H1 (cell line): ENCODE data around the gene OPCML. TPM values are rescaled to one million over a fixed set of nuclear protein-coding genes. Genes with fewer than 3 reads are reported as not detected.

Source experiments
- BACH1 ChIP-seq: IDR thresholded peaks from 2 replicates; pipeline ENCODE4 v1.6.1; 2012; ENCODE audit warnings: low read length, improper control_type of control experiment
- CEBPB ChIP-seq: IDR thresholded peaks from 2 replicates; pipeline ENCODE4 v1.6.1; 2012; ENCODE audit warnings: low read depth, low read length
- CHD7 ChIP-seq: fragments of 300-600 bp; sonication (generic); IDR thresholded peaks from 2 replicates; pipeline ENCODE4 v1.7.1; 2012; ENCODE audit warnings: low read length, moderate library complexity, mild to moderate bottlenecking, inconsistent platforms; ENCODE audit not compliant: insufficient replicate concordance
- CTCF ChIP-seq, 3 experiments: IDR thresholded peaks; 1 replicate in 2 of 3; 2 replicates in 1 of 3; pipeline versions ENCODE4 v1.5.1 to v1.6.1; 2011; ENCODE audit warnings: low read length in 3 of 3, mild to moderate bottlenecking in 3 of 3, inconsistent platforms in 2 of 3, low read depth in 1 of 3, moderate library complexity in 1 of 3; ENCODE audit not compliant: insufficient read depth in 1 of 3; ENCODE audit errors: control extremely low read depth in 1 of 3
- FOSL1 ChIP-seq: IDR thresholded peaks from 2 replicates; pipeline ENCODE4 v1.6.1; 2011; ENCODE audit warnings: mild to moderate bottlenecking, low read depth, low read length, moderate library complexity; ENCODE audit not compliant: insufficient read depth
- GTF2F1 ChIP-seq: IDR thresholded peaks from 2 replicates; pipeline ENCODE4 v1.6.1; 2012; ENCODE audit warnings: low read depth, low read length, improper control_type of control experiment, borderline replicate concordance
- RAD21 ChIP-seq, 2 experiments: IDR thresholded peaks in 1 of 2; conservative IDR thresholded peaks in 1 of 2; 2 replicates each; pipeline ENCODE4 v1.6.1; 2011; ENCODE audit warnings: low read depth in 2 of 2, low read length in 2 of 2, improper control_type of control experiment in 1 of 2, inconsistent platforms in 1 of 2, mild to moderate bottlenecking in 1 of 2, moderate library complexity in 1 of 2
- SIX5 ChIP-seq: IDR thresholded peaks from 2 replicates; pipeline ENCODE4 v1.6.1; 2011; ENCODE audit warnings: mild to moderate bottlenecking, low read depth, low read length
- SP1 ChIP-seq: IDR thresholded peaks from 2 replicates; pipeline ENCODE4 v1.6.1; 2011; ENCODE audit warnings: low read depth, low read length
- TBP ChIP-seq: IDR thresholded peaks from 2 replicates; pipeline ENCODE4 v1.6.1; 2011; ENCODE audit warnings: low read depth, low read length, improper control_type of control experiment
- polyA plus RNA-seq, 7 experiments: library from polyadenylated mRNA; depleted of rRNA in 3 of 7; stranded (reverse) in 5 of 7; unstranded in 2 of 7; fragments of >200 nt in 5 of 7; fragments of 200-250 nt in 2 of 7; gene quantifications; 1 replicate in 5 of 7; 2 replicates in 1 of 7; 4 replicates in 1 of 7; pipeline versions ENCODE4 v1.2.1 to v1.2.3, GENCODE V29; 2011 to 2013; ENCODE audit warnings: missing spikeins in 2 of 7, mixed read lengths in 2 of 7
- total RNA-seq: library from RNA; stranded (reverse); fragmentation: NEBNext Ultra II Directional; extraction: Animal tissue kit (Norgen Biotek cat#: 25700); gene quantifications from 2 replicates; pipeline ENCODE4 v1.2.1, GENCODE V29; 2021

OPCML gene
- total and polyA plus RNA-seq, 2 of the 8 experiments (the other 6 are each of a cell fraction or from before 2014, with no cell fraction given) = 2.3 to 3.1 TPM

- no peak for TF ChIP-seq CHD7
- TF ChIP-seq SIX5 = no peak
- TF ChIP-seq CTCF (IDR thresholded peaks at IDR 0.05; ENCODE audit: control extremely low read depth in 1 of 3, insufficient read depth in 1 of 3, low read depth in 1 of 3, low read length in 3 of 3) = no peak
- TF ChIP-seq RAD21 (IDR thresholded peaks at IDR 0.05 in 1 of 2, conservative IDR thresholded peaks at IDR 0.05 in 1 of 2; ENCODE audit: low read depth in 2 of 2, low read length in 2 of 2) = no peak
- TF ChIP-seq CEBPB = no peak
- no peak for TF ChIP-seq TBP
- TF ChIP-seq GTF2F1 = no peak
- TF ChIP-seq SP1 = no peak
- TF ChIP-seq FOSL1 = no peak
- TF ChIP-seq BACH1 = no peak
Measured at GRCh38 chr11:133492895-133493294, 39.4 kb downstream of the OPCML start (continued).
